GM21737 (cell line): ENCODE measurements around the gene CHSY1.

Source experiments
- ATAC-seq: cut with Tn5 transposase; IDR thresholded peaks from one replicate; pipeline ENCODE4 v1.9.1; 2021; ENCODE audit warnings: mild to moderate bottlenecking, moderate library complexity; ENCODE audit not compliant: unreplicated experiment

The CHSY1 gene

GRCh38 chr15:101213570-101213969, 38.3 kb downstream of the CHSY1 start:
- no peak for ATAC-seq

- ATAC-seq = no peak
These were observed 38.7 kb downstream of the CHSY1 start for GRCh38 chr15:101213147-101213546.

GRCh38 chr15:101211897-101212296, 40.0 kb downstream of the CHSY1 start:
- ATAC-seq = no peak

GRCh38 chr15:101210466-101210865, 41.4 kb downstream of the CHSY1 start:
- ATAC-seq = no peak

GRCh38 chr15:101210058-101210457, 41.8 kb downstream of the CHSY1 start:
- no peak for ATAC-seq

- ATAC-seq = no peak
These were observed 42.5 kb downstream of the CHSY1 start for GRCh38 chr15:101209285-101209845.

GRCh38 chr15:101207867-101208288, 44.0 kb downstream of the CHSY1 start:
- no peak for ATAC-seq

GRCh38 chr15:101206176-101206591, 45.7 kb downstream of the CHSY1 start:
- ATAC-seq = no peak

- ATAC-seq = no peak
These were observed 46.9 kb downstream of the CHSY1 start for GRCh38 chr15:101204739-101205535.

- no peak for ATAC-seq
These were observed 48.1 kb downstream of the CHSY1 start for GRCh38 chr15:101203607-101204189.

- ATAC-seq = no peak
These were observed 48.7 kb downstream of the CHSY1 start for GRCh38 chr15:101203029-101203573.

- ATAC-seq = no peak
These were observed 50.3 kb downstream of the CHSY1 start for GRCh38 chr15:101201411-101202174.

GRCh38 chr15:101200181-101200580, 51.7 kb downstream of the CHSY1 start:
- ATAC-seq = no peak

- ATAC-seq = no peak
These were observed 53.0 kb downstream of the CHSY1 start for GRCh38 chr15:101198800-101199199.

- no peak for ATAC-seq
These were observed 53.7 kb downstream of the CHSY1 start for GRCh38 chr15:101198031-101198575.

- no peak for ATAC-seq
These were observed 57.2 kb downstream of the CHSY1 start for GRCh38 chr15:101194546-101195125.

- ATAC-seq = no peak
These were observed 57.9 kb downstream of the CHSY1 start for GRCh38 chr15:101193806-101194545.

- no peak for ATAC-seq
These were observed 58.7 kb downstream of the CHSY1 start for GRCh38 chr15:101193120-101193644.

- no peak for ATAC-seq
These were observed 59.8 kb downstream of the CHSY1 start for GRCh38 chr15:101192081-101192480.

GRCh38 chr15:101191242-101191641, 60.6 kb downstream of the CHSY1 start:
- no peak for ATAC-seq
